Measurements from ENCODE around the gene C19orf47. TPM values are rescaled to one million over a fixed set of nuclear protein-coding genes. Genes with fewer than 3 reads are reported as not detected.
A peak's percentile ranks its signal among the peaks of the same experiment; 100 is the strongest.

Gene C19orf47
- total RNA-seq, 4 donors from 2014 or later = 14.8 to 34.9 (median 16.3) TPM

DNA sequence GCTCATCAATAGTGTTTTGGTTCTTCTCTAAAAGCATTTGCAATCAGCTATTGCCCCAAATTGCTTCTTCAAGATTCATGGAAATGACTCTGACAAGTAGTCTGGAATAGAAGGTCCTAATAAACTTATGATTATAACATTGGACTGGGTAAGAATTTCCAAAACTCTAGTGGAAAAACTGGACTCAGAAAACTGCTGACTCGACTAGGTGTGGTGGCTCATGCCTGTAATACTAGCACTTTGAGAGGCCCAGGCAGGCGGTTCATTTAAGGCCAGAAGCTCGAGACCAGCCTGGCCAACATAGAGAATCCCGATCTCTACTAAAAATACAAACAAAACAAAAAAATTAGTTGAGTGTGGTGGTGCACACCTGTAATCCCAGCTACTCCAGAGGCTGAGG lies 47.5 kb downstream of the C19orf47 start:
- Histone ChIP-seq H3K27ac (no peak overlapping the region), H3K27me3 (no peaks in the 10 kb centered on the region), H3K4me3 (no peak overlapping the region), H3K36me3 (no peaks in the 10 kb centered on the region), H3K4me1 (peaks cover 12% of the 10 kb centered on the region), H3K9me3 (no peaks in the 10 kb centered on the region)
- TF ChIP-seq POLR2A (IDR thresholded peaks at IDR 0.05) (no peak), EP300 (IDR thresholded peaks at IDR 0.05) (no peak), POLR2AphosphoS5 (IDR thresholded peaks at IDR 0.05) (no peak), CTCF (IDR thresholded peaks at IDR 0.05) (no peak)
- WGBS = 82% methylated on average over 4 of the region's 4 CpGs
- peak in 1 of 2 donors; percentile 26 for DNase-seq (ENCODE audit: low spot score in 2 of 2)

- TF ChIP-seq CTCF (IDR thresholded peaks at IDR 0.05) (no peak), POLR2AphosphoS5 (IDR thresholded peaks at IDR 0.05) (no peak), EP300 (IDR thresholded peaks at IDR 0.05) (no peak), POLR2A (IDR thresholded peaks at IDR 0.05) (no peak)
- Histone ChIP-seq H3K4me3 (no peak overlapping the region), H3K27ac (no peak overlapping the region), H3K4me1 (peaks cover 4% of the 10 kb centered on the region), H3K9me3 (no peaks in the 10 kb centered on the region), H3K27me3 (no peaks in the 10 kb centered on the region), H3K36me3 (no peaks in the 10 kb centered on the region)
- 53% methylated on average over 3 of the region's 3 CpGs for WGBS
- no peak for DNase-seq (ENCODE audit: low spot score in 2 of 2)
Measured at GRCh38 chr19:40298026-40298425, 50.2 kb downstream of the C19orf47 start.

DNA sequence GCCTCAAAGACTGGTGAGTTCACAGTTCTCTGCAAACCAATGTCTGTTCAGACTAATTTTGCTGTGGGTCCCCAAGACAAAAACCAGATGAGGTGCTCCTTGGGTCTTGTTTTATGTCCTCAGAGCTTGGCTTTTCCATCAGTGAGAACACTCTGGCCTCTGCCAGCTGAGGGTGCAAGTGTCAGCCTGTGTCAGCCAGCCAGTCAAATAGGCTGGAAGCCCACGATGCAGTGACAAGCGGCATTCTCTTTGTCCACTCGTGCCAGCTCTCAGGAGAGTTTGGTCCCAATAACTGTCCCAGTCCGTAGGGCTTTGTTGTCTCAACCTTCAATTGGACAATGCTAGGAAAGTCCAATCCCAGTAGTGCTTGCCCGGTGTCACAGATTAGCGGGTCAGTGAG lies 53.6 kb downstream of the C19orf47 start:
- 89% methylated on average over 6 of the region's 6 CpGs for WGBS
- Histone ChIP-seq H3K27me3 (no peaks in the 10 kb centered on the region), H3K36me3 (no peaks in the 10 kb centered on the region), H3K4me3 (no peak overlapping the region), H3K4me1 (no peaks in the 10 kb centered on the region), H3K27ac (no peak overlapping the region), H3K9me3 (no peaks in the 10 kb centered on the region)
- peak in 1 of 2 donors; percentile 16 for DNase-seq (ENCODE audit: low spot score in 2 of 2)
- TF ChIP-seq EP300 (IDR thresholded peaks at IDR 0.05) (no peak), POLR2AphosphoS5 (IDR thresholded peaks at IDR 0.05) (no peak), POLR2A (IDR thresholded peaks at IDR 0.05) (no peak), CTCF (IDR thresholded peaks at IDR 0.05) (no peak)

- WGBS = 80% methylated on average over 8 of the region's 8 CpGs
- no peaks in the 10 kb centered on the region for H3K36me3 ChIP-seq
- no peak overlapping the region for H3K4me3 ChIP-seq
- H3K4me1 ChIP-seq = peaks cover 32% of the 10 kb centered on the region
- no peaks in the 10 kb centered on the region for H3K9me3 ChIP-seq
- H3K27ac ChIP-seq = no peak overlapping the region
- TF ChIP-seq CTCF (IDR thresholded peaks at IDR 0.05) (no peak), POLR2A (IDR thresholded peaks at IDR 0.05) (no peak), POLR2AphosphoS5 (IDR thresholded peaks at IDR 0.05) (no peak), EP300 (IDR thresholded peaks at IDR 0.05) (no peak)
- DNase-seq (ENCODE audit: low spot score in 2 of 2) = no peak
- H3K27me3 ChIP-seq = no peaks in the 10 kb centered on the region
Measured at GRCh38 chr19:40286971-40287421, 61.2 kb downstream of the C19orf47 start.

GRCh38 chr19:40286235-40286970 lies 61.8 kb downstream of the C19orf47 start:
- no peaks in the 10 kb centered on the region for H3K9me3 ChIP-seq
- peak overlapping the region; percentile 96 for H3K27ac ChIP-seq
- H3K27me3 ChIP-seq = no peaks in the 10 kb centered on the region
- H3K36me3 ChIP-seq = no peaks in the 10 kb centered on the region
- peaks cover 38% of the 10 kb centered on the region for H3K4me1 ChIP-seq
- TF ChIP-seq POLR2AphosphoS5 (IDR thresholded peaks at IDR 0.05) (no peak), POLR2A (IDR thresholded peaks at IDR 0.05) (no peak), CTCF (IDR thresholded peaks at IDR 0.05) (no peak), EP300 (IDR thresholded peaks at IDR 0.05) (no peak)
- peak overlapping the region; percentile 95 for H3K4me3 ChIP-seq
- DNase-seq (ENCODE audit: low spot score in 2 of 2) = no peak
- 59% methylated on average over 16 of the region's 16 CpGs for WGBS

Measured in suprapubic skin (tissue), 4 donors.